ENCODE data around the gene SFTPA1.

GRCh38 chr10:79627075-79627474 is 16.3 kb downstream of the SFTPA1 start:
- TF ChIP-seq, protein P1, sequence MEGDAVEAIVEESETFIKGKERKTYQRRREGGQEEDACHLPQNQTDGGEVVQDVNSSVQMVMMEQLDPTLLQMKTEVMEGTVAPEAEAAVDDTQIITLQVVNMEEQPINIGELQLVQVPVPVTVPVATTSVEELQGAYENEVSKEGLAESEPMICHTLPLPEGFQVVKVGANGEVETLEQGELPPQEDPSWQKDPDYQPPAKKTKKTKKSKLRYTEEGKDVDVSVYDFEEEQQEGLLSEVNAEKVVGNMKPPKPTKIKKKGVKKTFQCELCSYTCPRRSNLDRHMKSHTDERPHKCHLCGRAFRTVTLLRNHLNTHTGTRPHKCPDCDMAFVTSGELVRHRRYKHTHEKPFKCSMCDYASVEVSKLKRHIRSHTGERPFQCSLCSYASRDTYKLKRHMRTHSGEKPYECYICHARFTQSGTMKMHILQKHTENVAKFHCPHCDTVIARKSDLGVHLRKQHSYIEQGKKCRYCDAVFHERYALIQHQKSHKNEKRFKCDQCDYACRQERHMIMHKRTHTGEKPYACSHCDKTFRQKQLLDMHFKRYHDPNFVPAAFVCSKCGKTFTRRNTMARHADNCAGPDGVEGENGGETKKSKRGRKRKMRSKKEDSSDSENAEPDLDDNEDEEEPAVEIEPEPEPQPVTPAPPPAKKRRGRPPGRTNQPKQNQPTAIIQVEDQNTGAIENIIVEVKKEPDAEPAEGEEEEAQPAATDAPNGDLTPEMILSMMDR (IDR thresholded peaks at IDR 0.05), result no peak
- TF ChIP-seq EP300 (IDR thresholded peaks at IDR 0.05) (no peak), POLR2AphosphoS5 (IDR thresholded peaks at IDR 0.05) (no peak)
